Measurements from ENCODE around the gene KLHL14.

- no peak for TF ChIP-seq CTCF (IDR thresholded peaks at IDR 0.05)
- TF ChIP-seq POLR2A (IDR thresholded peaks at IDR 0.05) = no peak
- TF ChIP-seq EP300 (IDR thresholded peaks at IDR 0.05) = no peak
- no peak for TF ChIP-seq POLR2AphosphoS5 (IDR thresholded peaks at IDR 0.05)
These were observed 4.2 kb upstream of the KLHL14 start for GRCh38 chr18:32777049-32777448.
